Activated CD8-positive, alpha-beta memory T cell treated with anti-CD3 and anti-CD28 coated beads for 48 hours (primary cell): ENCODE data around the gene ZNF839.
"Not testable (repeated sequence)": the region's sequence is repeated elsewhere in the genome, so short reads cannot be mapped to it uniquely, and the experiment has no call there.

Experiments used
- DNase-seq, 3 experiments: peaks; one replicate each; pipeline ENCODE4 v3.0.0-alpha.2; 2020; ENCODE audit warnings: low read depth in 2 of 3, low spot score in 2 of 3

The ZNF839 gene

DNA sequence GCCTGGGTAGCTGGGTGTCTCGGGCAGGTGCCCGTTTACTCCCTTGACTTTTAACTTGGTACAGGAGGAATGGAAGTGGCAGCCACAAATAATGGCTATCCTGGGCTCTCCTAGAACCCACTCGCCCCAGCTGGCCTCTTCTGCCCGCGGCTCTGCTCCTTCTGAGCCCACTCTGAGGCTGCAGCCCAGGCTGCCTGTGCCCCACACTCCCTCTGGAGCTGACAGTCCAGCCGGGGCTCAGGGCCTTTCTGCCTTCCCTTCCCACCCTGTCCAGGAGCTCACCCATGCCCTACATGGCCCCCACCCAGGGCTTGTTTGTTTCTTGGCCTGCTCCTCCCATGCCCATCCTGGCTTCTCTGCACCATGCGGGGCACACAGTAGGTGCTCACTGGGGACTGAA is 15.6 kb downstream of the ZNF839 start:
- DNase-seq: no peak

DNA sequence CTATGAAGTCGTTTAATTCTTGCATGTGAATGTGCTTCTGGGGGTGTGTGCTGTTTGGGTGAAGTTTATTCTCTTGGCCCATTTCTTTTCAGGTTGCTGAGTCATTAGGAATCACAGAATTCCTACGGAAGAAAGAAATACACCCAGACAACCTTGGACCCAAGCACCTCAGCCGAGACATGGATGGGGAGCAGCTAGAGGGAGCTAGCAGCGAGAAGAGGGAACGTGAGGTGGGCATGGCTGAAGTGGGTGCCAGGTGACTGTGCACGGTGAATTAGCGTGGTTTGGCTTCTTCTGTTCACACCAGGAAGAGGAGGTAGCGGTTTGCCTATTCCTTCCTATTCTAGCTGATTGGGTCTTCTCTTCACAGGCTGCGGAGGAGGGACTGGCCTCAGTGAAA is 19.2 kb downstream of the ZNF839 start:
- no peak for DNase-seq

DNA sequence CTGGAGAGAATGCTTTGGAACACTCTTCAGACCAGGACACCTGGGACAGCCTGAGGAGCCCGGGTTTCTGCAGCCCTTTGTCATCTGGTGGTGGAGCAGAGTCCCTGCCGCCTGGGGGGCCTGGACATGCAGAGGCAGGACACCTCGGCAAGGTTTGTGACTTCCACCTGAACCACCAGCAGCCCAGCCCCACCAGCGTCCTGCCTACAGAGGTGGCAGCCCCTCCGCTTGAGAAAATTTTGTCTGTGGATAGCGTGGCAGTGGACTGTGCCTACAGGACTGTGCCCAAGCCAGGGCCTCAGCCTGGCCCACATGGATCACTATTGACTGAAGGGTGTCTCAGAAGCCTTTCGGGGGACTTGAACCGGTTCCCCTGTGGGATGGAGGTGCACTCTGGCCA is 22.0 kb downstream of the ZNF839 start:
- DNase-seq: no peak

DNA sequence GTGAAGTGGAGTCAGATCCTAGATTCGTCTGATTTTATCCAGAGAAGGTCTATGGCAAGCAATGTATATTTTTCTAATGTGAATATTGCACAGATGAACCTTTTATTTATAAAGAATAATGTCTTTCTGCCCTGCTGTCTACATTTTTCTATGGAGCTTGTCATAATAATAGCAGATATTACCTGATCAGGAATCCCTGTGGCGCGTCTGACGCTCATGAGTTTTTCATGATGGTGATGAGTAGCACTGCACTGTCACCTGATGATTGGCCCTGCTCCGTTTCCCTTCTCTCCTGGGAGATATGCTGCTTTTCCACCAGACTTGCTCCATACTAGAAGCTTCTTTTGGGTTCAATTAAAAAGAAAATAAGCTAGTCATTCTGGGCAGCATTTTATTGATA is 22.7 kb downstream of the ZNF839 start:
- no peak for DNase-seq

DNA sequence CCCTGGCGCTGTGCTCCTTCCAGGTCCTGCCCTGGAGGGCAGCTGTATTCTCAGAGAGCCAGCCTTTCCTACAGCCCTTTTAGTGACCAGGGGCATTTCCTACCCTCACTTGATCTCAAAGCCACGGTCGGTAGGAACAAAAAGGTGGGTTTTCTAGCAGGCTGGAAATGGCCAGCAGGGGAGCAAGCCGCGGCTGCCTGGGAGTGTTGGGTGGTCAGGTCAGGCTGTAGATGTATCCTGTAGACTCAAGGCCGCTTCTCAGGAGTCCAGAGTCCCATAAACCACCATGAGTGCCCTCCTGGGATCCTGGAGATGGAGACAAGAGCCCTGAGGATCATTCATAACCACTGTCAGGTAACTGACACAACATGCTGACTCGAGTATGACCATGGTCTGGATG is 24.5 kb downstream of the ZNF839 start:
- no peak for DNase-seq

DNA sequence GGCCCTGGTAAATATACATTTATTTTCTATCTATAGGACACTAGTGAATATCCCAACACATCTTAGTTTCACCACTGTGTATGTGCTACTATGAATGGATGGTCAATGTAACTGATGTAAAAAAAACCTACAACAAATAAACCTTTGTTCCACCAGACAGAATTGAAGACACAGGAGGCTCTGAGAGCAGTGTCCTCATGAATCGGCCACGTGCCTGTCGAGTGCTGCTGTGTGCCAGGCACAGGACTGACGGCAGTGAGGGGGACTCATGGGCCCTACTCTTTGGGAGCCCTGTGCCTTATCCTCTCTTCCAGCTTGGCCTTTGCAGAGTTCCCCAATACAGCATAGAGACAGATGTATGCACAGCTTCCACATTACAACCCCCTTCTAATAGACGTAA is 24.9 kb downstream of the ZNF839 start:
- DNase-seq: no peak

DNA sequence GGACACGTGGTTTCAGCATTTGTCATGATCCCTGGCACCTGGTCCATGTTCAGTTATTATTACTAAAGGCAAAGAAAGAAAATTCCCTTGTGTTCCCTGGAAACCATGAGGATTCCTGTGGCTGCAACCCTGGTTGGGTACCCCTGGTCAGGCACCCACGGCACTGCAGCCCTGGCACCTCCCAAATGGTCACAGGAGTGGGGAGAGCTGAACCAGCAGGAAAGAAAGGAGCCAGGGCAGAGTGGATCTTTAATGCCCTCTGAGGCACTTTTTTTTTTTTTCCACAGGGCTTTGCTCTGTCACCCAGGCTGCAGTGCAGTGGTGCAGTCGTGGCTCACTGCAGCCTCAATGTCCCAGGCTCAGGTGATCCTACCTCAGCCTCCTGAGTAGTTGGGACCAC is 25.7 kb downstream of the ZNF839 start:
- no peak for DNase-seq

DNA sequence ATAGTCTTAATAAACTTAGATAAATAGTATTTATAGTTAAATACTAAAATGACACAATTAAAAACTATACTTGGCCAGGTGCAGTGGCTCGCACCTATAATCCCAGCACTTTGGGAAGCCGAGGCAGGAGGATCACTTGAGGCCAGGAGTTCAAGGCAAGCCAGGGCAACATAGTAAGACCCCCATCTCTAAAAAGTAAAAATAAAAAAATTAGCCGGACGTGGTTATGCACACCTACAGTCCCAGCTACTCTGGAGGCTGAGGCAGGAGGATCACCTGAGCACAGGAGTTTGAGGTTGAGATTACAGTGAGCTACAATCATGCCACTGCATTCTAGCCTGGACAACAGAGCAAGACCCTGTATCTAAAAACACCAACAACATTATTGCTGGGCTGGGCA is 27.1 kb downstream of the ZNF839 start:
- DNase-seq: no peak

DNA sequence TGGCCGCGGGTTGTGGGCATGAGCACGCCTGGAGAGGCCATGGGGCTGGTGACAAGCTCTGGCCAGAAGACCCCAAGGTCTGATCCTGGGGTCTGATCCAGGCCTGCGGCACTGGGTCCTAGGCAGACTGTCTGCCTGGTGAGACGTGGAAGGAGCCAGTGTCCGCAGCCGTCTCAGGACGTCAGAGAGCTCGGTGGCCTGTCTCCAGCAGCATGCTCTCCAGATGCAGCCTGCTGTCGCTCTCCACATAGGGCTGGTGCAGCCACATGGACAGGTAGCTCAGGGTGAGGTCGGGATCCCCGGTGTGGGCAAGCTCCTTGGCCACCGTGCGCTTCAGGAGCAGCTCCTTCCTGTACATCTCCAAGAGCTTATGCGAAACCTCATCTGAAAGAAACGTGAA is 28.8 kb downstream of the ZNF839 start:
- DNase-seq: no peak

DNA sequence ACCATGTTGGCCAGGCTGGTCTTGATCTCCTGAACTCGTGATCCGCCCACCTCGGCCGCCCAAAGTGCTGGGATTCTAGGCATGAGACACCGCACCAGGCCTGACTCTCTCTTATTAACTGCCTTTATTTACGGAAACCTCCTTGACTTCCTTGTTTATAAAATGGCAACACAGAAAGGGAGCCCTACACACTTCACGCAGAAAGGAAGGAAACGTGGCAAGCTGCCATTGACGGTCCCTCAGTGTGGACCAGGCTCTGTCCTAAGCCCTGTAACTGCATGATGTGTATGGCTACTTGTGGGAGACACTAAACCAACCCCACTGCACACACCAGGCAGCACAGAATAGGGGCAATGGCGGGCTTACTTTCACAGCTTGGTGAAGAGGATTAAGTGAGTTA is 31.5 kb downstream of the ZNF839 start:
- DNase-seq: no peak

DNA sequence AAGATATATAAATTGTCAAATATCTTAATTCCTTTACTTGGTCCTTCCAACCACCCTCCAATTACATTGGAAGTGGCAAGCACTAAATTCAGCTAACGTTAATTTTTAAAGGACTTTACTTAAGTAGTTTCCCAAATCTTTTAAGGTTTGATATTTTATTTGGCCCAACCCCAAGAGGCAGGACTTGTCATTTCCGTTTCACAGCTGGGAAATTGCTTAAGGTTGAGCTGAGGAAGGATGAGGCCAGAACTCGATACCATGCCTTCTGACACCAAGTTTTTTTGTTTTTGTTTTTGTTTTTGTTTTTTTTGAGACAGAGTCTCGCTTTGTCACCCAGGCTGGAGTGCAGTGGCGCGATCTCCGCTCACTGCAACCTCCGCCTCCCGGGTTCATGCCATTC is 32.0 kb downstream of the ZNF839 start:
- DNase-seq: not testable (repeated sequence)

DNA sequence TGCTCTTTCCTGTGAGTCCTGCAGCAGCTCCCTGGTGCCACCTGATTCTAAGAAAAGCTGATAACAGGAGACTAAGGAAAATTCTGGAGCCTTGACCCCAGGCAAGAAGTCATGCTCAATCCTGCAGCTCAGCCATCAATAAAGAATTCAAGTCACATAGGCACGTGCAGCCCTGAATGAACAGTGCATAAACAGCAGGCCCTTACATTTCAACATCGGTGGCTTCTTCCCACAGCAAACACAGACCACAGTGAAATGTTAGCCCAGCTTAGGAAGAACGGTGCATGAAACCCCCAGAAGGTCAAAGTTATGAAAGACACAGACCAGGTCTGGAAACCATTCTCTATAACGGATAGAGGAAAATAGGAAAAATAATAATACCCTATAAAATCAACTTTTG is 32.7 kb downstream of the ZNF839 start:
- no peak for DNase-seq

DNA sequence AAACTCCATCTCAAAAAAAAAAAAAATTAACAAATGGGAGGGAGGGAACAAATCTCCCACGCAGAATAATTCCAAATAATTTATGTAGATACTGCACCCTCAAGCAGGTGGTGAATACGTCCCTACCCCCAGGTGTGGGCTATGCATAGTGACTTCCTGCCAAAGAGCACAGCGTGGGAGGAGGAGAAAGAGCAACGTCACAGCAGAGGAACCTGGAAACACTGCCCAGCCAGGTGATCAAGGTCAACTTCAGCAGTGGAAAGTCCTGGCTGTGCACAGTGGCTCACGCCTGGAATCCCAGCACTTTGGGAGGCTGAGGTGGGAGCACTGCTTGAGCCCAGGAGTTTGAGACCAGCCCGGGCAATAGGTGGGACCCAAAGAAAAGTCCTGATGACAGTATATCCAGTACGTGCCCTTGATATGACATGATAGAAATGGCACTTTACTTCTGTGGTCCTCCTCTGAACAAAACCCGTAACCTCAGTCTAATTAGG is 33.6 kb downstream of the ZNF839 start:
- no peak for DNase-seq

DNA sequence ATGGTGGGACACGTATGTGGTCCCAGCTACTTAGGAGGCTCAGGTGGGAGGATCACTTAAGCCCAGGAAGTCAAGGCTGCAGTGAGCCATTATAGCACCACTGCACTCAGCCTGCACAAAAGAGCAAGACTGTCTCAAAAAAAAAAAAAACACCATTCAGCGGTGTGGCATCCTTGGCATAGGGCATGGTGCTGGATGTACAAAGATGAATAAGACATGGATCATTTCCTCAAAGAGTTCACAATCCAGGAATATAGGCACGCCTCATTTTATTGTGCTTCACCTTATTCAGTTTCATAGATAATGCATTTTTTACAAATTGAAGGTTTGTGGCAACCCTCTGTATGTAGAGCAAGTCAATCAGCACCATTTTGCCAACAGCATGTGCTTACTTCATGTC is 36.7 kb downstream of the ZNF839 start:
- DNase-seq: no peak

DNA sequence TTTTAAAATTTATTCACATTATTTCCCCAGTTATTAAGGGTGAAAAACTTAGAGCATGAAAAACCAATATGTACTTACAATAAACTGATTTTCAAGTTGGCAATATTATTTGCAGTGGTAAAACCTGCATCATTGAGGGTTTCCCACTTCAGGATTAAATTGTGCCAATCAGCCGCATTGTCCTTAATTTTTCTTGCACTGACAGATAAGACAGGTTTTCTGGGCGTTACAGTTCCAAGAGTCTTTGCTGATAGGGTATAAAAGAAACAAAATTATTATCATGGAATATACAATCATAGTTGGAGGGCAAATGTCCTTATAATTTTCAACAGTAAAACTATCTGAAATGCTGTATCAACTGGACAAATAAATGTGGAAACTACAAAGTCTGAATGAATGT is 39.8 kb downstream of the ZNF839 start:
- no peak for DNase-seq

DNA sequence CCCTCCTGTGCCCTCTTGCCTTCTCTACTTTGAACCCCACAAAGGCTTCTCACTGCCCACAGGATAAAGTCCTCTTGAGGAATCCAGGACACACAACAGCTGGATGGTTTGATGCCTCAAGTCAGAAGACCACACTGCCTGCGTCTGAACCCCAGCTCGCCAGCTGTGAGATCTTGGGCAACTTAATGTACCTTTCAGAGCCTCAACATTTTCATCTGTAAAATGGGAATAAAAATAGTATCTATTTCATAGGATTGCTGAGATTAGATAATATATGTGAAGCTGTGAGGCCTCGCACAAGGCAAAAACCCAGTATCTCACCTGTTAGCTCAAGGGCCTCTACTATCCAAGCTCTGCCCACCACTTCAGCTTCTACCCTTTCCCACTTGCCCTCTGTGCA is 40.8 kb downstream of the ZNF839 start:
- DNase-seq: no peak

DNA sequence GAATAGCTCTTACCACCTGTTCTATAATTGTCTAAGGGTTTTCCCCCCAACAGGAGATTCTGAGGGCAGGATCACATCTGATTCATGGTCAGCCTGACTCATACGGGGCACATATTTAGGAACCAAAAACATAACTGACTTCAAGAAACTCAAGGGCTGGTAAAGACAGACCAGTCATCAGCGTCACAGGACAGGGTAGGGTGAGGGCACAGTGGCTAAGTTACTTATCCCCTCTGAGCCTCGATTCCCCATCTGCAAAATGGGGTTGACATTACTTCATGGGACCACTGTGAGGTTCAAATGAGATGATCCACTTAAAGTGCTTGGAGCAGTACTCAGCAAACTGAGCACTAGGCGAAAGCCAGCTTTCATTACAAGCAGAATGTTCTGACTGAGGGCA is 42.5 kb downstream of the ZNF839 start:
- DNase-seq: peak; percentile 10 to 24 (median 20)

DNA sequence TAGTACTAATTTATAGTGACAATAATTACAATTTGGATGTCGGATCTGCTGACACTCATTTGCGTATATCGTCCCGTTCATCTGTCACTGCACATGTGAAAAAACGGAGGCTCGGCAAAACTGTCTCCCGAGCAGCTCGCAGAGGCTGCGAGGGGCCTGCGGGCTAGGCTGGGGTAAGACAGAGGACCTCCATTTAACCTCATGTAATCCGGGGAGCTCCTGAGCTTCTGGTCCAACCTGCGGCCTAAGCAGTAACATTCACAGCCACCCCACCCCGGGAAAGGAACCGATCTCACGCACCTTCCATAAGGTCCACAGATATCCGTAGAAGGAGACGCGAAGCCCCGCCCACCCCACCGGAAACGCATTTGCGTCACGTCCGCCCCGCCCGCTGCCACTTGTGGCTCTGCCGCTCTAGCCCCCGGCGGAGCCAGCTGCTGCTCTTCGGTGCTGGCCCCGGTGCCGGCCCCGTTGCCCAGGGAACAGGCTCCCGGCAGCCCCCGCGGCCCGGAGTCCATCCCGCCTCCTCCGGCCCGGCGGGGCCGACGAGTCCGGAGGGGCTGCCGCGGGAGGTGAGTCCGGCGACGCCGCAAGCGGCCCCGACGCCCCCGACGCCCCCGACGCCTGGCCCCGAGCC is 43.1 kb downstream of the ZNF839 start, which contains the start of the genes CINP and TECPR2:
CINP (minus strand) TSS at position 346 of the 637 bp plus-strand sequence; CDS start at position 307, 39 bp downstream.
TECPR2 (plus strand) TSS at position 397 of the 637 bp plus-strand sequence. CDS start 13,781 bp downstream, outside the sequence.
- peak; percentile 90 to 98 (median 96) for DNase-seq

DNA sequence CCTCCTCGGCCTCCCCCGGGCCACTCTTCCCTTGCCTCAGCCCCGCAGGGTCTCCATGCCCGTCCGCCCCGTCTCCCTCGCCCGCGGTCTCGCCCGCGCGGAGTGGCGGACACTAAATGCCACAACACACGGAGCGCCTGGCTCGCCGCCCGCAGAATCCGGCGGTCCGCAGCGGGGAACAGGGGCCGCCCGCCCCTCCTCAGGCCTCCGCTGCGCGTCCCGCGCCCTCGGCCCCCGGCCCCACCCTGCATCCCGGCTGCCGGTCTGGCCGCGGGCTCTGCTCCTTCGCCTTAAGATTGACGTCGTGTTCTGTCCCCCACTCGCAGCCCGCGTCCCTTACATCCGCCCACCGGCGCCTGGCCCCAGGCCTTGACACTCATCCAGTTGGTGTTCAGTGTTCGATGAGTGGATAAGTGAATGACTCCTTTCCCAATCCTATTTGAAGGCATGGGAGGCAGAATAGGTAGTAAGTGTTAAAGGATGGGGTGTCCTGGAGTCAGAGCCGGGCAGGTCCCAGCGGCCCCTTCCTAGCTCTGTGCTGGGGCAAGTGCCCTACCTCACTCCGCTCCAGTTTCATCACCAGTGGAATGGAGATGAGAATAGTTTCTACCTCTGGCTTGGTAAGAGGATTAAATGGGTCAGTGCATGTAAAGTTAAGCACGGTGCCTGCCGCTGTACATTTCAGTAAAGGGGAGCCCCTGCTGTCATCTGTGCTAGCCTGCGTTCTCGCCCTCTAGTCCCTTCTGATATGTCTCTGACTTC is 43.8 kb downstream of the ZNF839 start:
- DNase-seq: peak; percentile 10 to 13 (median 12)

DNA sequence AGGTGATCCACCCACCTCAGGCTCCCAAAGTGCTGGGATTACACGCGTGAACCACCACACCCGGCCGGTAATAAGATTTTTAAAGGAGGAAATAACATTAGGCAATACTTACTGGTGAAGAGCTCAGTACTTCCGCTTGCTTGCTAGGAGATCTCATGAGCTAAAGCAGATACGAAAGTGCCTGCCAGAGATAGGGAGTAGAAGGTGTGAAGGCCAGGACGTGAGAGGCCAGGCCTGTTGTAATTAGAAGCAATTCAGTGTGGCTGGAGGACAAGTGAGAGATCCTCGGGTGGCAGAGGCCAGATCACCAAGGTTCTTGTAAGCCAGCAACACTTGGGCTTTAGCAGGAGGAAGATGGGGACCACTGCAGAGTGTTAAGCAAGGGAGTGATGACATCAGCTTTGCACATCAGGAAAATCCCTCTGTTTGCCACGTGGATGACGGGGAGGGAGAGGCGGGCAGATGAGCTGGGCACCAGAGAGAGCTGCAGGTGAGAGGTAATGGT is 50.8 kb downstream of the ZNF839 start:
- DNase-seq: no peak

DNA sequence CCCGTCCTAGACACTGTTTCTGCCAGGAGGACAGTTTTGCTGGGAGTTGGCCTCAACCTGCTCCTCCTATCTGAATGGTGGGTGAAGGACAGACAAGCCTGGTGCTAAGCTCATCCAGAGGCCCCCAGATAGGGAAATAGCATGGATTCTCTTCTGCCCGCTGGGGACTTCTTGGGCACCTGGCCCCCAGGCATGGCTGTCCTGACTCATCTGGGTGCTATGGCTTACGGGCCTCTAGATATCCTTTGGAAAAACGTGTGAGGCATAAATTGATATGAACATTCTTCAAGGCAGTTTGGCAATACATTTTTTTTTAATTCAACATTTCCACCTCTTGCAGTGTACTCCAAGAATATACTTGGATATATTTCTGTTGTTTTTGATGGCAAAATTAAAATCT is 51.8 kb downstream of the ZNF839 start:
- no peak for DNase-seq

DNA sequence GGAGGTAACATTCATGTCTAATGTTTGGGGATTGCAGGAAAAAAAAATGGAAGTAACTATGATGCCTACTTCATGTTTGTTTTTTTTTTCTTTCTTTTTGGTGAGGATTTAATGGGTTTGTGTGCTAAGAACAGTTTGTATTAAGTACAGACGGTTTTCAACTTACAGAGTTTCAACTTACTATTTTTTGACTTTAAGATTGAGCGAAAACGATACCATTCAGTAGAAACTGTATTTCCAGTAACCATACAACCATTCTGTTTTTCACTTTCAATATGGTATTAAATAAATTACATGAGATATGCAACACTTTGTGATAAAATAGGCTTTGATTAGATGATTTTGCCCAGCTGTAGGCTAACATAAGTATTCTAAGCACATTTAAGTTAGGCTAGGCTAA is 53.6 kb downstream of the ZNF839 start:
- DNase-seq: no peak
